Posterior cingulate gyrus (tissue), 11 donors: ENCODE measurements around the gene PLXNA2.

Source experiments
- DNase-seq, 10 donors: peaks; one replicate each; pipeline versions ENCODE4 v3.0.0 to v3.0.0-alpha.2; 2020 to 2021; ENCODE audit warnings: mixed read lengths in 3 of 10
- intact Hi-C: fragments of 100-400 bp; cut with DNase I; formaldehyde crosslinking; loops from one replicate; pipeline ENCODE4 v1.15.1; 2023

PLXNA2 gene

DNA sequence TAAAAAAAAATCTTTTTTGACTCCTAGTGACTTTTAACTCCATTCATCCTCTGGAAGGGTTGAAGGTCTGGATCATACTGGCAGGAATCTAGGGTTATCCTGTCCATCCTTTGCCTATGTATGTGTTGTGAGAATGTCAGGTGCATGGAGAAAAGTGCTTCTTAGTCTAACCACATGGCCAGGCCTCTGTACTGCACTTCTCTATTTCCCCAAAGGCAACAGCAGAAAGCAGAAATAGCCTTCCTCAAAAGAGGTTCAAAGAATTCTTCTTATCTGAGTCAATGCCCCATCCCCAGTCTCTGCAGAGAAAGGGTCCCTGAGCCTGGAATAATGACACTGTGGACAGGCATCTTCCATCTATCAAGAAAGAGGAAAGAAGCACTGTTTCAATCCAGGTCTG is 247.5 kb downstream of the PLXNA2 start:
- intact Hi-C loops, result no loop called here
- DNase-seq, result no peak

DNA sequence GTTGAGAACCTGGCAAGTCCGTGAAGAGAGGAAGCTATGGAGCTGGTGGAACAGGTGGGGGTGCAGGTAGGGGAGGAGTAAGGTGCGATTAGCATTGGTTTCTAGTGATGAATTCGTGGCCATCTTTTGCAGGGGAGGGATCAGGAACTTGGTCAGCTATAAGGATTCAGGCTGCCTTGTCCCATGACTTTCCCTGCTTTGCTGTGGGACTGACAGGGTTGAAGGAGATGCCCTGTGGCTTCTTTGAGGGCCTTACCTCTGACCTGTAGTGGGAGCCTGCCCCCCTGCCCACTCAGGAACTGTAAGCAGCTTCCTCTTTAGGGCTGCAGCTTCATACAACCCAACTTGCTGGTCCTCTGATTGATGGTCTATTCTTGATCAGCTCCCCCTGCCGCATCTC is 248.6 kb downstream of the PLXNA2 start:
- DNase-seq, result no peak
- intact Hi-C loops, result no loop called here

- no peak for DNase-seq
- intact Hi-C loops, result no loop called here
These were observed 250.4 kb downstream of the PLXNA2 start for GRCh38 chr1:207993477-207994445.

DNA sequence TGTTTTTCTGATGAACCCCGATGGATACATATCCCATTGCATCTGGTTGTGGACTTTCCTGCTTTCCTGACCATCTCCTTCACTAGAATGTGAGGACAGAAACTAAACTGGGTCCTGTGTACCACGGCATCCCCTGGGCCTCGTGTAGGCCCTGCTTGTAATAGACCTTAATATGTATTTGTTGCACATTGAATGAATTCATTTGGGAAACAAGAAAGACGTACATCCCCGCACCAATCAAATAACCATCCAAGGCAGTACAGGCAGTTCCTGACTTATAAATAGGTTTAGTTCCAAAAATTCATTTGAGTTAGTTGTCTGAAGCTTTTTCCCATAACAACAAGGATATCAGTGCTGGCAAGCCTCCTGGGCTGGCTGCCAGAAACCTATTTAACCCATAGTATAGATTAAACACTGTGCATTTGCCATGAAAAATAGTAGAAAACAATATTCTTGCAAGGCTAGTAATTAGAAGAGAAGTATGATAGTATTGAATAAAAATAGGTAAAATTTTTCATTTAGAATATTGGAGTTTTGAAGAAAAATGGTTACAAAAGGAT is 251.4 kb downstream of the PLXNA2 start:
- intact Hi-C loops, result no loop called here
- no peak for DNase-seq

- DNase-seq, result no peak
- intact Hi-C loops, result no loop called here
These were observed 252.6 kb downstream of the PLXNA2 start for GRCh38 chr1:207991583-207992026.

- peak in 1 of 10 donors; percentile 48 for DNase-seq
- intact Hi-C loops, result no loop called here
These were observed 253.2 kb downstream of the PLXNA2 start for GRCh38 chr1:207990876-207991582.

DNA sequence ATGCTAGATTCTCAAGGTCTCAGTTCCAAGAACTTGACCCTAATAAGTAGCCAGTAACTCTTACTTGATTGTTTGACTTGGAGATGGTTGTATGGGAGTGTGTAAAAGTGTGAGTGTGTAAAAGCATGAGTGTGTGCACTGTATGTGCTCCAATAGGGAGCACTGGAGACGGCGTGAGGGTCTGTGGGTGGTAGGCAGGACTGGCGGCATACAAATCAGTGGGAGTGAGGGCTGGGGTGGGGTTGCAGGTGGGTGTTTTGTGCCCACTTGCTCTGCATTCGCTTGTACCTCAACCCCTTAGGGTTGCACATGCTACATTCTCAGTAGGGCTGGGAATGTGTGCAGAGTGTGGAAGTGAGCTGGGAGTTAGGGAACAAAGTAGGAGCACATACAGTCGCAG is 253.7 kb downstream of the PLXNA2 start:
- no peak for DNase-seq
- intact Hi-C loops, result no loop called here

DNA sequence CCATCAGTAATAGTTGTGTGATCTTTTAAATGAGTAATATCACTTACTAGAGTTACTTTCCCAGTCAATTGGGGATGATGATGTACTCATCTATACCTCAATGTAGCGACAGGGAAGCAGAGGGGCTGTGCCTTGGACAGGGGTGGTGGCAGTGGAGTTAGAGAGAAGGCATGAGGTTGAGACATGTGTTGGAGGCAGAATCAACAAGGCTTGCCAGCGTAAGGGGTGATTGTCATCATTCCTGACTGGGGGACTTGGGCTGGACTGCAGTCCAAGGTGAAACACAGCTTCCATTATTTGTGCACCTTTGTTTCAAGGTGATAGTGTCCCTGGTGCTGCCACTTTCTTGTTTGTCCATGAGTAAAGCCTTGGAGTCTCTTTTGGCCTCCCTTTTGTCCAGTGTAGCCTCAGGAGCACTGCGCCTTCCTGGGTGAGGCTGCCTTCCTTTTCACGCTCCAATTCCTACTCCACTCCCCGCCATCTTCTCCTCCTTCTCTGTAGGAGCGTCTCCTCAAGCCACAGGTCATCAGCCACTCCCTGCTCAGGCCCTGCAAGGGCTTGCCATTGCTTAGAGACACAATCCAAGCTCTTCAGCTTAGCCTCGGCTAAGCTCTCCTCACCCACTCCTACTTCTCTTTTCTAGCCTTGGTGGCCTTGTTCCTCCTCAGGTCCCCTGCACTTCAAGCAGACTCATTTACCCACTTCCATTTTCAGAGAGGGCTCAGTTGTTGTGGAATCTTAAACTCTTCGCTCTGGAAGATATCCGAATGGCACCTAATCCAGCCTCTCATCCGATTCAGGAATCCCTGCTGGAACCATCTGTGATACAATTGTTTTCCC is 255.6 kb downstream of the PLXNA2 start:
- no peak for DNase-seq

GRCh38 chr1:207987164-207987563 is 257.0 kb downstream of the PLXNA2 start:
- intact Hi-C loops, result no loop called here
- no peak for DNase-seq

More for the DNA sequence above, 255.6 kb downstream of the PLXNA2 start:
- intact Hi-C loops, result no loop called here

GRCh38 chr1:207985996-207986395 is 258.2 kb downstream of the PLXNA2 start:
- intact Hi-C loops, result no loop called here
- peak in 1 of 10 donors; percentile 69 for DNase-seq

GRCh38 chr1:207984831-207985572 is 259.2 kb downstream of the PLXNA2 start:
- no peak for DNase-seq
- intact Hi-C loops, result no loop called here

DNA sequence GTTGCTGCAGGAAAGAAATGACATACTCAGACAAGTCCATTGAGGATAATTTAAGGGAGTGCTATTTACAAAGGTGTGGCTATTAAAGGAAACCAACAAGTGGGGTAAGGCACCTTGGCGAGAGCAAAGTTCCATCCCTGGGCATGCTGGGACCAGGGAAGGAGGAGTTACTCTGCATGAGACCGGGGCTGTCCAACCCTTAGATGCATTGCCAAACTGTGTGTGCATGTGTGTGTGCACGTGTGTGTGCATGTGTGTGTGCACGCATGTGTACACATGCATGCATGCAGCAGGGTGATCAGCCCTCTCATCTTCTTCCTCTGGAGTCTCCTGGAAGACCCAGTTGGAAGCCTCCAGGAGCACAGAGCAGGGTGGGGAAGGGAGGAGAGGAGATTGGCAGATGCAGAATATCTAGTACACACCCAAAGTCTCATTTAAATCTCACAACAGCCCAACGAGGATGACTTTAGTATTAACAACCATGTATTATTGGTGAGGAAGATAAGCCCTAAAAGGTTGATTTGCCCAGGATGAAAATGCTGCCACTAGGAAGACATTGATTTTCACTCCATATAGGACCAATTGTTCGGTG is 261.0 kb downstream of the PLXNA2 start:
- intact Hi-C loops, result no loop called here
- no peak for DNase-seq

DNA sequence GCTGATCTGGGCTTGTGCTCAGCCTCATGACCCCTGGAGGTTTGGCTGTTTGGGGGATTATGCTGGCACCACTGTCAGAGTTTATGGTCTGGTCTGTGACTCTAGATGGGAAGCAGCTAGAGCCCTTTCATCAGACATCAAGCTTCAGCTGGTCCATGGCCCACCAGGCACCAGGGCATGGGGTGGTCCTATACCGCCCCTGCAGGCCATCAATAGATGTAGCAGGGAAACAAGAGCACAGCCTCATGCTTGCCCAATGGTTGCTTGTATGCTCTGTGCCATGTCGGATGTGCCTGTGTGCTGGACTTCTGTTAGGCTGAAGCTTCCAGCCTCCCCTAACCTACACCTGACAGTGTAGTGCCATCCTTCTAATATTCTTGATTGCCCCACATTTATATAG is 262.2 kb downstream of the PLXNA2 start:
- intact Hi-C loops, result no loop called here
- DNase-seq, result no peak

DNA sequence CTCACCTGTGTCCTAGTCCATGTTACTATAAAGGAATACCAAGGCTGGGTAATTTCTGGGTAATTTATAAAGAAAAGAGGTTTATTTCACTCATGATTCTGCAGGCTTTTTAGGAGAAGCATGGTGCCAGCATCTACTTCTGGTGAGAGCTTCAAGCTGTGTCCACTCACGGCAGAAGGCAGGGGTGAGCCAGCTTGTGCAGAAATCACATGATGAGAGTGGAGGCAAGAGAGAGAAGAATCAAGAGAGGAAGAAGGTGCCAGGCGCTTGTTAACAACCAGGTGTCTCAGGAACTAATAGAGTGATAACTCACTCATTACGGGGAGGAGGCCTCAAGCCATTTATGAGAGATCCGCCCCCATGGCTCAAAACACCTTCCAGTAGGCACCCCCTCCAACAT is 265.7 kb downstream of the PLXNA2 start:
- DNase-seq, result no peak
- intact Hi-C loops, result no loop called here

GRCh38 chr1:207977876-207978275 is 266.3 kb downstream of the PLXNA2 start:
- DNase-seq, result no peak
- intact Hi-C loops, result no loop called here

GRCh38 chr1:207973898-207974568 is 270.2 kb downstream of the PLXNA2 start:
- DNase-seq, result no peak
- intact Hi-C loops, result no loop called here

DNA sequence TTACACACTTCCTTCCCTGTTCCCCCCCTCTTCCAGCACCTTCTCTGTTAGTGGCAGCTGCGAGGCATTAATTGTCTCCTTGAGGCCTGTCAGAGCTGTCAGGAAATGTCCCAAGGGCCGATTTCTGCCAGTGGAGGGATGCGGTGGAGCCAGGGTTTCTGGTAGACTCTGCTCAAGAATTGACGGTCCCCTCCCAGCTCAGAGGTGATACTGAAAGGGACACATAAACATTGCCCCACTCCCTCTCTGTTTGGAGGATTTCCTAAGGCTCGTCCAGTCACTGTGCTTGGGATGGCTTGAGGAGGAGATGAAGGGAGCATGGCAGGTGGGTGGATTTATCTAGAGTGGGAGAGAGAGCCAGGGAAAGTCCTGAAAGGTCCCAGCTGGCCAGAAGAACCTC is 271.8 kb downstream of the PLXNA2 start:
- intact Hi-C loops, result no loop called here
- no peak for DNase-seq
